Lower leg skin (tissue), 3 donors: ENCODE results near the gene NOL4L.

ENCODE experiments used
- CTCF ChIP-seq, 3 donors: fragments of 450-650 bp; IDR thresholded peaks; one replicate each; pipeline ENCODE4 v1.5.1; 2016; ENCODE audit warnings: antibody characterized with exemption in 3 of 3, mild to moderate bottlenecking in 3 of 3, moderate library complexity in 2 of 3
- POLR2A ChIP-seq, 2 donors: fragments of 450-650 bp; IDR thresholded peaks; one replicate each; pipeline ENCODE4 v1.6.1; 2016 to 2017; ENCODE audit warnings: antibody characterized with exemption in 2 of 2, mild to moderate bottlenecking in 1 of 2, moderate library complexity in 1 of 2

DNA sequence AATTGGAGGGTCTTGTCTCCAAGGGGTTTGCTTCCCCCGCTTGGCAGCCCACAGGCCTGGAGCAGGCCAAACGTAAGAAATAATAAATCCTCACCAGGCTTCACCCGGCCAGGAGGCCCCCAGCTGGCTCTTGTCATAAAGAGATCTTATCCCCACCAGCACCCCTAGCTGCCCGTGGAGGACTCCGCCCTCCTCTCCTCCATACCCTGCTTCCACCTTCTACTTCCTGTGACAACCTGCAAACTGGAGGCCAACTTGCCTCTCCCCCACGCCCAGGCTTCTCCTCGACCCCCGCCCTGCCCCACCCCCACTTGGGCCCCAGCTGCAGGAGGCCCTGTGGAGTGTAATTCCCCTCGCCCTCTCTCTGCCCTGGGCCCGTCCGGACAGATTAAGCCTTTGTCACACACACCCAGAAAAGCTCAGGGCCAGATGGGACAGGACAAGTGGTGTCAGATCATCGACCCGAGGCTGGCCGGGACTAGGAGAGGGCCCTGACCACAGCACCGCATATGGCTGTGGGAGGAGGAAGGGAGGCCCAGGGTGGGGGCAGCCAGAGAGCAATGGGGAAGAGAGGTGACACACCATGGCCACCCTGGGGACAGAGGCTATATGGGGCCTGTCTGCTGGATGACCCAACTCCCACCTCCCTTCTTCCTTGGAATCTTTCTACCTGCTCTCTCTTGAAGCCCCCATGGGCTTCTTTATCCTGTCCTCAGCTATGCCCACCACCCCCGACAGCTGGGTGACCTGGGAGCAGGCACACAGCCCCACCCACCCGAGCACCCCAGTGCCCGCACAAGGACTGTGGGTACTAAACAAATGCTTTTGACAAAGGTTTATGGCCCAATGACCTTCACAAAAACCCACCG lies 3.9 kb downstream of the NOL4L start:
- TF ChIP-seq CTCF (IDR thresholded peaks at IDR 0.05) = no peak
- TF ChIP-seq POLR2A (IDR thresholded peaks at IDR 0.05) = no peak
